Breast epithelium (tissue), 3 donors: ENCODE measurements around the gene RSPH4A.
"Not testable (repeated sequence)": the region's sequence is repeated elsewhere in the genome, so short reads cannot be mapped to it uniquely, and the experiment has no call there.

Experiments
- CTCF ChIP-seq, 3 donors: fragments of 450-650 bp; IDR thresholded peaks; one replicate each; pipeline ENCODE4 v1.5.1; 2016 to 2017; ENCODE audit warnings: antibody characterized with exemption in 3 of 3, mild to moderate bottlenecking in 3 of 3, moderate library complexity in 3 of 3
- POLR2A ChIP-seq: fragments of 450-650 bp; IDR thresholded peaks from one replicate; pipeline ENCODE4 v1.6.1; 2016; ENCODE audit warnings: antibody characterized with exemption, mild to moderate bottlenecking, moderate library complexity

GRCh38 chr6:116664169-116664568, 47.9 kb downstream of the RSPH4A start:
- not testable (repeated sequence) for TF ChIP-seq CTCF (IDR thresholded peaks at IDR 0.05); POLR2A
